ENCODE results near the gene CFAP43.

DNA sequence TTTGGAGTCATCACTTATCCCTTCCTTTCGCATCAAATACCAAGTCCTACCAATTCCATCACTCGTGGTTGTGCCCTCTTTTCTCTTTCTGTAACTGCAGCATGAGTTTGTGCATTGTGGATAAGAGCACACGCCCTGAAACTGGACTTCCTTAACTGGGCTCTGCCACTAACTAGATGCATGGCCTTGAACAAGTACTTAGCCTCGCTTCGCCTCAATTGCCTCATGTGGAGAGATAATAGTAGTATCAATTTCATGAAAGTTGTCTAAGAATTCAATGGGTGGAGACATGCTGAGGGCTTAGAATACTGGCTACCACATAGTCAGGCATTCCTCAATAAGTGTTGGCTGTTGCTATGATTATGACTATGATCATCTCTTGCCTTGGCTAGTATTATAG, 41.5 kb downstream of the CFAP43 start:
- TF ChIP-seq POLR2AphosphoS5 (IDR thresholded peaks at IDR 0.05) (no peak), POLR2A (IDR thresholded peaks at IDR 0.05; ENCODE audit: low read depth) (no peak)
- TF ChIP-seq, protein P1, sequence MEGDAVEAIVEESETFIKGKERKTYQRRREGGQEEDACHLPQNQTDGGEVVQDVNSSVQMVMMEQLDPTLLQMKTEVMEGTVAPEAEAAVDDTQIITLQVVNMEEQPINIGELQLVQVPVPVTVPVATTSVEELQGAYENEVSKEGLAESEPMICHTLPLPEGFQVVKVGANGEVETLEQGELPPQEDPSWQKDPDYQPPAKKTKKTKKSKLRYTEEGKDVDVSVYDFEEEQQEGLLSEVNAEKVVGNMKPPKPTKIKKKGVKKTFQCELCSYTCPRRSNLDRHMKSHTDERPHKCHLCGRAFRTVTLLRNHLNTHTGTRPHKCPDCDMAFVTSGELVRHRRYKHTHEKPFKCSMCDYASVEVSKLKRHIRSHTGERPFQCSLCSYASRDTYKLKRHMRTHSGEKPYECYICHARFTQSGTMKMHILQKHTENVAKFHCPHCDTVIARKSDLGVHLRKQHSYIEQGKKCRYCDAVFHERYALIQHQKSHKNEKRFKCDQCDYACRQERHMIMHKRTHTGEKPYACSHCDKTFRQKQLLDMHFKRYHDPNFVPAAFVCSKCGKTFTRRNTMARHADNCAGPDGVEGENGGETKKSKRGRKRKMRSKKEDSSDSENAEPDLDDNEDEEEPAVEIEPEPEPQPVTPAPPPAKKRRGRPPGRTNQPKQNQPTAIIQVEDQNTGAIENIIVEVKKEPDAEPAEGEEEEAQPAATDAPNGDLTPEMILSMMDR (IDR thresholded peaks at IDR 0.05) = no peak

All from esophagus muscularis mucosa (tissue), 3 donors.